CD4-positive, alpha-beta T cell treated with Interleukin-4 for 1 hour (primary cell): ENCODE data around the gene ZNF385B.
"Not testable (repeated sequence)": the region's sequence is repeated elsewhere in the genome, so short reads cannot be mapped to it uniquely, and the experiment has no call there.

Experiments used
- DNase-seq, 2 donors: peaks; one replicate each; pipeline ENCODE4 v3.0.0-alpha.2; 2020 to 2022

Gene ZNF385B

GRCh38 chr2:179470089-179470488 lies 391.3 kb downstream of the ZNF385B start:
- DNase-seq, result no peak

- no peak for DNase-seq
Measured at GRCh38 chr2:179467960-179468359, 393.5 kb downstream of the ZNF385B start.

- DNase-seq, result no peak
Measured at GRCh38 chr2:179467111-179467510, 394.3 kb downstream of the ZNF385B start.

- no peak for DNase-seq
Measured at GRCh38 chr2:179461420-179461819, 400.0 kb downstream of the ZNF385B start.

- DNase-seq, result no peak
Measured at GRCh38 chr2:179460181-179460929, 401.1 kb downstream of the ZNF385B start.

GRCh38 chr2:179458113-179458512 lies 403.3 kb downstream of the ZNF385B start:
- DNase-seq, result not testable (repeated sequence)

- DNase-seq, result no peak
Measured at GRCh38 chr2:179455824-179456223, 405.6 kb downstream of the ZNF385B start.

- DNase-seq, result no peak
Measured at GRCh38 chr2:179455172-179455524, 406.3 kb downstream of the ZNF385B start.

GRCh38 chr2:179454443-179455171 lies 406.8 kb downstream of the ZNF385B start:
- no peak for DNase-seq

- DNase-seq, result no peak
Measured at GRCh38 chr2:179449010-179449409, 412.4 kb downstream of the ZNF385B start.

- DNase-seq, result no peak
Measured at GRCh38 chr2:179447839-179448447, 413.5 kb downstream of the ZNF385B start.

GRCh38 chr2:179447421-179447820 lies 414.0 kb downstream of the ZNF385B start:
- DNase-seq, result no peak

- no peak for DNase-seq
Measured at GRCh38 chr2:179446476-179447141, 414.8 kb downstream of the ZNF385B start.

GRCh38 chr2:179444056-179444455 lies 417.4 kb downstream of the ZNF385B start:
- no peak for DNase-seq

GRCh38 chr2:179443180-179443579 lies 418.2 kb downstream of the ZNF385B start:
- no peak for DNase-seq

GRCh38 chr2:179442206-179442605 lies 419.2 kb downstream of the ZNF385B start:
- DNase-seq, result no peak

- DNase-seq, result no peak
Measured at GRCh38 chr2:179441551-179441950, 419.9 kb downstream of the ZNF385B start.

- DNase-seq, result peak in 1 of 2 donors; percentile 47
Measured at GRCh38 chr2:179440642-179441251, 420.7 kb downstream of the ZNF385B start.

- no peak for DNase-seq
Measured at GRCh38 chr2:179438654-179439053, 422.8 kb downstream of the ZNF385B start.

- DNase-seq, result no peak
Measured at GRCh38 chr2:179437430-179437829, 424.0 kb downstream of the ZNF385B start.

GRCh38 chr2:179435566-179435965 lies 425.8 kb downstream of the ZNF385B start:
- no peak for DNase-seq

GRCh38 chr2:179435000-179435399 lies 426.4 kb downstream of the ZNF385B start:
- no peak for DNase-seq

- DNase-seq, result no peak
Measured at GRCh38 chr2:179434357-179434756, 427.1 kb downstream of the ZNF385B start.
